Ureter (tissue), 1 donor: Measurements from ENCODE around the gene APOA4. TPM values are rescaled to one million over a fixed set of nuclear protein-coding genes. Genes with fewer than 3 reads are reported as not detected.
A peak's percentile ranks its signal among the peaks of the same experiment; 100 is the strongest.
"Not testable (repeated sequence)": the region's sequence is repeated elsewhere in the genome, so short reads cannot be mapped to it uniquely, and the experiment has no call there.

Experiments
- DNase-seq: peaks from one replicate; pipeline ENCODE4 v3.0.0-alpha.2; 2020; ENCODE audit warnings: low spot score
- total RNA-seq: library from RNA; stranded (reverse); gene quantifications from one replicate; pipeline ENCODE4 v1.2.4, GENCODE V29; 2023
- donor health status: DM: yes; HTN: yes; CAD: no.

Gene APOA4
- total RNA-seq, 1 donor from 2014 or later = not detected

- DNase-seq = no peak
Measured at GRCh38 chr11:116849060-116849459, 26.0 kb upstream of the APOA4 start.

- no peak for DNase-seq
Measured at GRCh38 chr11:116847612-116848011, 24.5 kb upstream of the APOA4 start.

- DNase-seq = no peak
Measured at GRCh38 chr11:116844722-116845121, 21.6 kb upstream of the APOA4 start.

- no peak for DNase-seq
Measured at GRCh38 chr11:116843661-116844060, 20.6 kb upstream of the APOA4 start.

GRCh38 chr11:116842909-116843308, 19.8 kb upstream of the APOA4 start:
- no peak for DNase-seq

- DNase-seq = no peak
Measured at GRCh38 chr11:116842117-116842516, 19.0 kb upstream of the APOA4 start.

GRCh38 chr11:116840746-116841296, 17.7 kb upstream of the APOA4 start:
- DNase-seq = no peak

GRCh38 chr11:116840224-116840745, 17.2 kb upstream of the APOA4 start:
- DNase-seq = no peak

- no peak for DNase-seq
Measured at GRCh38 chr11:116838321-116839084, 15.4 kb upstream of the APOA4 start.

GRCh38 chr11:116837231-116838091, 14.4 kb upstream of the APOA4 start, which contains the start of gene APOA1:
Gene APOA1, minus strand, starts transcription at chr11:116837622. Its CDS starts 235 bp downstream, at chr11:116837387.
- no peak for DNase-seq

- DNase-seq = no peak
Measured at GRCh38 chr11:116836632-116836991, 13.5 kb upstream of the APOA4 start.

- peak; percentile 85 for DNase-seq
Measured at GRCh38 chr11:116835791-116836631, 12.9 kb upstream of the APOA4 start.

GRCh38 chr11:116835042-116835772, 12.1 kb upstream of the APOA4 start:
- no peak for DNase-seq

- not testable (repeated sequence) for DNase-seq
Measured at GRCh38 chr11:116834535-116835041, 11.5 kb upstream of the APOA4 start.

GRCh38 chr11:116833816-116834534, 10.9 kb upstream of the APOA4 start:
- no peak for DNase-seq

GRCh38 chr11:116833491-116833815, 10.3 kb upstream of the APOA4 start:
- DNase-seq = no peak

GRCh38 chr11:116832350-116833290, 9.5 kb upstream of the APOA4 start:
- no peak for DNase-seq

- no peak for DNase-seq
Measured at GRCh38 chr11:116831790-116832349, 8.8 kb upstream of the APOA4 start.
